Stimulated activated memory B cell treated with anti-CD40 and anti-IgM and Interleukin-4, amounts not matched to agents 10 μg/mL and 1 μg/mL and 100 μg/mL, for 72 hours (primary cell): ENCODE measurements around the gene CALU.

Experiments
- ATAC-seq: fragments of 150-1000 bp; cut with Tn5 transposase; 2 replicates; pipeline ENCODE4 v1.10.0; 2021
- H3K27ac Mint-ChIP-seq: one replicate; pipeline ENCODE4 v1.8.0; 2022; ENCODE audit warnings: mild to moderate bottlenecking, mixed read lengths
- H3K27me3 Mint-ChIP-seq: one replicate; pipeline ENCODE4 v1.8.0; 2022; ENCODE audit warnings: mixed read lengths
- H3K36me3 Mint-ChIP-seq: one replicate; pipeline ENCODE4 v1.8.0; 2022; ENCODE audit warnings: mixed read lengths
- H3K4me1 Mint-ChIP-seq: one replicate; pipeline ENCODE4 v1.8.0; 2022; ENCODE audit warnings: mixed read lengths
- H3K4me3 Mint-ChIP-seq: one replicate; pipeline ENCODE4 v1.8.0; 2022; ENCODE audit warnings: mild to moderate bottlenecking, moderate library complexity, mixed read lengths
- H3K9me3 Mint-ChIP-seq: one replicate; pipeline ENCODE4 v1.8.0; 2022; ENCODE audit warnings: mixed read lengths

The CALU gene

GRCh38 chr7:128781126-128781525, 42.0 kb downstream of the CALU start:
- Mint-ChIP-seq H3K27me3 (no peaks in the 10 kb centered on the region), H3K4me3 (no peak overlapping the region), H3K4me1 (no peaks in the 10 kb centered on the region), H3K27ac (no peak overlapping the region), H3K9me3 (peaks cover 6% of the 10 kb centered on the region), H3K36me3 (peaks cover 6% of the 10 kb centered on the region)
- no peak for ATAC-seq

DNA sequence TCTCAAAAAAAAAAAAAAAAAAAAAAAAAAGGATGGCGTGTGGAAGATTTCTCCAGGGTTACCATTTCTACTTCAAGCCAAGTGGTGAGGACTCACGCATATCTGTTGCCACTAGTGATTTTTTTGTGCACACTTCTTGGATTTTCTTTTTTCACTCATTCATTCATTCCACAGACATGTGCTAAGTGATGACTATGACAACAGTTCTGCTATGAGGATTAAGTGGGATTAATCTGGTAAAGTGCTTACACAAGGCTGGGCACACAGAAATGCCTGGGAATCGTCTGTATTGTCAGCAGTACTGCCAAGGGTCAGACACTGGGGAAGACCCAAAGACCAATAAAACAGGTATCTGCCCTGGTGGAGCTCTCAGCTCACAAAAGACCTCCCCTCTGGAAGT, 42.7 kb downstream of the CALU start:
- Mint-ChIP-seq H3K4me3 (no peak overlapping the region), H3K27me3 (no peaks in the 10 kb centered on the region), H3K9me3 (peaks cover 8% of the 10 kb centered on the region), H3K36me3 (peaks cover 6% of the 10 kb centered on the region), H3K27ac (no peak overlapping the region), H3K4me1 (no peaks in the 10 kb centered on the region)
- ATAC-seq = no peak

GRCh38 chr7:128783143-128783861, 44.1 kb downstream of the CALU start:
- peaks cover 3% of the 10 kb centered on the region for H3K9me3 Mint-ChIP-seq
- ATAC-seq = no peak

GRCh38 chr7:128785738-128786137, 46.6 kb downstream of the CALU start:
- no peak overlapping the region for H3K4me3 Mint-ChIP-seq
- no peaks in the 10 kb centered on the region for H3K27me3 Mint-ChIP-seq
- H3K36me3 Mint-ChIP-seq = no peaks in the 10 kb centered on the region
- no peak overlapping the region for H3K27ac Mint-ChIP-seq
- peaks cover 3% of the 10 kb centered on the region for H3K9me3 Mint-ChIP-seq
- no peak for ATAC-seq
- H3K4me1 Mint-ChIP-seq = peaks cover 6% of the 10 kb centered on the region

More at GRCh38 chr7:128783143-128783861, 44.1 kb downstream of the CALU start:
- no peak overlapping the region for H3K4me3 Mint-ChIP-seq
- no peaks in the 10 kb centered on the region for H3K4me1 Mint-ChIP-seq
- no peaks in the 10 kb centered on the region for H3K36me3 Mint-ChIP-seq
- no peak overlapping the region for H3K27ac Mint-ChIP-seq
- H3K27me3 Mint-ChIP-seq = no peaks in the 10 kb centered on the region

DNA sequence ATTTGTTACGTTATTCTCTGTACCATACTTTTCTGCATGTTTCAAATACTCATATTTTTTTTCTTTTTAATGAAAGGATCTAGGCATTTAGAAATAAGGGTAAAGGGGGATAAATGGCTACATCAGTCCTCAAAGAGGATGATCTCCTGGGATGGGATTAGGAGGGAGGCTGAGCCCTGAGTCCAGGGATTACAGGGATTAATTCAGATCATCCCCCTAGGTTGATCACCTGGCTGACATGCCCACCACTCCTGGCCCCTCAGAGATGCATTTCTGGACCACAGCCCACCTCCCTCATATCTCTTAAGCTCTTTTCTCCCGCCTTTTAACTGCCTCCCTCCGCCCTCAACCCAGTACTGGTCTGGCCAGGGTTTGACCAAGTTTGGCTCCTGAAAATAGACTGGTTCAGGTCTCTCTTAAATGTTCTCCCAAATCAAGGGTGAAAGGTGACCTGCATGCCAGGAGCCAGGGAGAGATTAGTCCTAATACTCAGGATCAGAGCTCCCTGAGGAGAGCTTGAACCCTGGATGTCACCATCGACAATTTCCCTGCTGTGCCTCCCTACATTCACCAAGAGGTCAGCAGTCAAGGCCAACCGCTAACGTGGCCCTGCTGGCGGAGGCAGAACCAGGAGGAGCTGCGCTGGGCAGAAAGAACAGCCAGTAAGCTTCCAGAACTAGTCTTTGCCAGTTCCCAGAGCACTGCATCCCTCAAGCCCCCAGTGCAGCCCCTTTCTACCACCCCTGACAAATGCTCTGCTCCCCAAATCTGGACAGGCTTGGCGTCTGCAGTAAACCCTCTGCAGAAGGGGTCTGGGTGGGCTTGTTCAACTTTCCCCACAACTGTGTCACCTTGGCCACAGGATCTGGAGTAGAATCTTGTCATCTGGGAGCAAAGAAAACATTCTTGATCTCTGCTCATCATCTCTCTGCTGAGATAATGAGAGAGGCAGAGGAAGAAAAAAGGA, 49.6 kb downstream of the CALU start:
- Mint-ChIP-seq H3K4me1 (peaks cover 13% of the 10 kb centered on the region), H3K27me3 (no peaks in the 10 kb centered on the region), H3K9me3 (peaks cover 3% of the 10 kb centered on the region), H3K36me3 (no peaks in the 10 kb centered on the region), H3K27ac (no peak overlapping the region), H3K4me3 (no peak overlapping the region)
- no peak for ATAC-seq

DNA sequence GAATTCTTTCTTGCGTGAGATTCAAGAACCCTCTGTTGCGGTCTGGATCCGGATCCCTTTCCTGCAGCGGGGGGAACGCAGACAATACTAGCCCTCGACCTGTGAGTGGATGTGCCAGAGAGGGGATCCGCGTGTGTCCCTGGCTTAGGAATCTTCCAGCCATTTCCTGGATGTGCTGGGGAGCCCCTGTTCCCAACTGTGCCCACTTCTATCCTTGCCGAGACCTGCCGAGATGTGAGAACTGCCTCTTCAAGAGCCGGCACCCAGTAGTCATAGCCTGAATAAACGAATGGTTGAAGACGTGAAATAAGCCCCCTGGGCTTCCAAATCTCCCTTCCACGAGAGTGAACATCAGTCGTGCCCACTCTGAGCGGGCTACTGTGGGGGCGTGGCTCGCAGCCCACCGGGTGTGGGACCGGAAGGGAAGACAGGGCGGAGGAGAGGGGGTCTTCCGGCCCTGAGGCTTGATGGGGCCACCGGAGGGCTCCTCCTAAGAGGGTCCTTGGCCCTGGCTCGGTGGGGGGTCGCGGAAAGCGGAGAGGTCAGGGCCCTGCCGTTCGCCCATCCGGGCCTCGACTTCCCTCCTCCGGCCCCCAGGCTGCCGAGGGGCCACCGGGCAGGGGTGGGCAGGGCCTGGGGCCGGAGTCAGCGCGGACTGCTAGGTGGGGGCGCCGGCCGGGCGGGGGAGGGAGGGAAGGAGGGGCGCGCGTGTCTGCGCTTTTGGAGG, 51.3 kb downstream of the CALU start:
- Mint-ChIP-seq H3K27me3 (no peaks in the 10 kb centered on the region), H3K4me3 (peak overlapping the region; percentile 80), H3K36me3 (no peaks in the 10 kb centered on the region), H3K27ac (peak overlapping the region; percentile 62), H3K4me1 (peaks cover 13% of the 10 kb centered on the region), H3K9me3 (peaks cover 3% of the 10 kb centered on the region)
- peak; percentile 34 for ATAC-seq

GRCh38 chr7:128791121-128791971, 52.2 kb downstream of the CALU start, which contains the start of gene CCDC136:
CCDC136 (plus strand) TSS chr7:128791968; CDS start chr7:128792412, 444 bp downstream.
- Mint-ChIP-seq H3K4me3 (peak within 1 kb of the TSS; percentile 95), H3K27me3 (no peaks in the 10 kb centered on the region), H3K36me3 (no peaks in the 10 kb centered on the region), H3K4me1 (peaks cover 13% of the 10 kb centered on the region), H3K27ac (peak within 1 kb of the TSS; percentile 78), H3K9me3 (no peaks in the 10 kb centered on the region)
- peak; percentile 88 for ATAC-seq

DNA sequence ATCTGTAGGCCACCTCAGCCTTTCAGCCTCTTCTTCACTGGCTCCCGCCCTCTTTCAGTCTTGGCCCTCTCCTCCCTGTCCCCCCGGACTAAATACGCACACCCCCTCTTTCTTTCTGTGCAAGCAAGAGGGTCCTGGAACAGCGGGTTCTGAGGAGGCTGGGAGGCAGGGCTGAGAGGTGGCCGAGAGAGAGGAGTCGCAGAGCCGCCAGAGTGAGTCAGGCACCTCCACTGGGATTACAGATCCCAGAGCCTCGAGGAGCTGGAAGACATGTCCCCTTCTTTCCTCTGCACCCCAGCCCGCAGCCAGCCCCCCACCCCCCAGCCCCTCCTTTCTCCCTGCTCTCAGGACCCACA, 52.8 kb downstream of the CALU start:
- H3K36me3 Mint-ChIP-seq = no peaks in the 10 kb centered on the region
- no peaks in the 10 kb centered on the region for H3K27me3 Mint-ChIP-seq
- no peaks in the 10 kb centered on the region for H3K9me3 Mint-ChIP-seq
- peak overlapping the region; percentile 95 for H3K4me3 Mint-ChIP-seq
- no peak for ATAC-seq
- peaks cover 13% of the 10 kb centered on the region for H3K4me1 Mint-ChIP-seq
- H3K27ac Mint-ChIP-seq = peak overlapping the region; percentile 78

DNA sequence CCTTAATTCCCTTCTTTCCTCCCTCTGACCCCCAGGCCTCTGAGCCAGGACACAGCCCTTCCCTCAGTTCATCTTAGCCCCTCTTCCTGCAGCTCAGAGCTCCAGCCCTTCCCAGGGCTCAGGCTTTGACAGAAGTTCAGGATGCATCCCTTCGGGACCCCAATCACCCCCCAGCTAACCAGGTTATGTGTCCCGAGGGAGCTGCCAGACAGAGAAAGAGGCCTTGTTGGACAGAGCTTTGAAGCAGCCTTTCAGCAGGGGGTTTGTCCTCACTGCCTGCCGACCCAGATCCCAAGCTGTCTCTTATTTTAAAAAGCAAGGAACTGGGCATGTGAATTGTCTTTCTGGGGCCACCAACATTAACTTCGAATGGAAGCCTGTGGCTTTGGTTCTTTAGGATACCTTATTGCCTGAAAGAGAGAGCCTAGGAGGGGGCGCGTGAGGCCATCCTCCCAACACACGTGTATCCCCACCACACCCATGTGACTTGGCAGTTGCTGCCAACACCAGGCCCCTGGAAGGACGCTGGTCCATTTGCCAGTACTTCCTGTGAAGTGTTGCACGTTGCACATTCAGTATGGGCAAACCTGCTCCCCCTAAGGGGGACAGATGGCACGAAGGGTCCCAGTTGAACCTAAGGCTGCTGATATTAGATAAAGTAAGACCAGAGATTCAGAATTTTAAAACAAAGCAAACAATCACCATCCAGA, 53.5 kb downstream of the CALU start:
- Mint-ChIP-seq H3K4me1 (peaks cover 13% of the 10 kb centered on the region), H3K9me3 (no peaks in the 10 kb centered on the region), H3K27me3 (no peaks in the 10 kb centered on the region), H3K36me3 (no peaks in the 10 kb centered on the region), H3K4me3 (peak overlapping the region; percentile 95), H3K27ac (peak overlapping the region; percentile 78)
- no peak for ATAC-seq

- H3K9me3 Mint-ChIP-seq = no peaks in the 10 kb centered on the region
- peaks cover 13% of the 10 kb centered on the region for H3K4me1 Mint-ChIP-seq
- ATAC-seq = no peak
- H3K27me3 Mint-ChIP-seq = no peaks in the 10 kb centered on the region
- H3K36me3 Mint-ChIP-seq = no peaks in the 10 kb centered on the region
- no peak overlapping the region for H3K27ac Mint-ChIP-seq
- H3K4me3 Mint-ChIP-seq = no peak overlapping the region
Observed at GRCh38 chr7:128793181-128793547, 54.0 kb downstream of the CALU start.

DNA sequence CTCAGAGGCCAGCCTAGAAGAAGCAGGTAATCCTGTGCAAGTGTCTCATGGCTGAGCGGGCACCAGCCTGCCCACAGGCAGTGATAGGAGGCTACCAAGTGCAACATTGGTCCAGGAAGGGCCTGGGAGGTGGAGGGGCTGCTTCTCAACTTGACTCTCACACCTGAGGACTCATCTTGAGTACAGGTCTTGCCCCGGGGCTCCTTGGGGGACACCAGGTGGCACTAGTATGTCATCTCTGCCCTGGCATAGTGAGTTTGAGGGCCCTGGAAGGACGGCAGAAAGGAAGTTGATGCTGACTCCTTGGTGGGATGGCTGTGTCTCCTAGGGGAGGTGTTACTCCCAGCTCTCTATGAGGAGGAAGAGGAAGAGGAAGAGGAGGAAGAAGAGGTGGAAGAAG, 54.9 kb downstream of the CALU start:
- Mint-ChIP-seq H3K36me3 (no peaks in the 10 kb centered on the region), H3K27ac (no peak overlapping the region), H3K27me3 (no peaks in the 10 kb centered on the region), H3K4me1 (peaks cover 13% of the 10 kb centered on the region), H3K4me3 (no peak overlapping the region), H3K9me3 (no peaks in the 10 kb centered on the region)
- no peak for ATAC-seq

DNA sequence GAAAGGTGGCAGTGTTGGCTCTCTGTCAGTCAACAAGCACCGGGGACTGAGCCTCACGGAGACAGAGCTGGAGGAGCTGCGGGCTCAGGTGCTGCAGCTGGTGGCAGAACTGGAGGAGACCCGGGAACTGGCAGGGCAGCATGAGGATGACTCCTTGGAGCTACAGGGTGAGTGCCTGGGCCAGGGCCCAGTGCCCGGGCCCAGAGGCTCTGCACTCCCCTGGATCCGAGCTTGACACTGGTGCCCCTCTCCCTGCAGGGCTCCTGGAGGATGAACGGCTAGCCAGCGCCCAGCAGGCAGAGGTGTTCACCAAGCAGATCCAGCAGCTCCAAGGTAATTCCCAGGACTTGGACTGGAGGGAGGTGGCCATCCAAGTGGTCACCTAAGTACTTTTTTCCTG, 55.3 kb downstream of the CALU start:
- Mint-ChIP-seq H3K27ac (no peak overlapping the region), H3K4me3 (no peak overlapping the region), H3K9me3 (no peaks in the 10 kb centered on the region), H3K36me3 (no peaks in the 10 kb centered on the region), H3K27me3 (no peaks in the 10 kb centered on the region), H3K4me1 (peaks cover 13% of the 10 kb centered on the region)
- ATAC-seq = no peak

DNA sequence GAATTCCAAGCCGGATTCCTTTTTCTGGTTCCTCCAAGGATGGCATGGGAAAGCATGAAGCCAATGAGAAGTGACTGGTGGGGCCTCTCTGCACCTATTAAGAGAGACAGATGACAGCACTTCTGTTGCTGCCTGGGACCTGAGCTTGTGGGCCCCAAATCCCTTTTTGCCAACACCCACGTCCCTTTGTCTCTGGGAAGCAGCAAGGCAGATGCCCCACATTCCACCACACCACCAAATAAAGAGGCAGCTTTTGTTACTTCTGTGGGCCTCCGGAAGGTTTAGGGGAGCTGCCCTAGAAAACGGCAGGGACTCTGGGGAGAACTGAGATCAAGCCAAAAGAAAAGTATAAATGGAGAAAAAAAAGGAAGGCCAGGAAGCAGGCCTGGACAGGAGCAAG, 56.0 kb downstream of the CALU start:
- Mint-ChIP-seq H3K27me3 (no peaks in the 10 kb centered on the region), H3K36me3 (no peaks in the 10 kb centered on the region), H3K9me3 (no peaks in the 10 kb centered on the region), H3K4me3 (no peak overlapping the region), H3K4me1 (peaks cover 12% of the 10 kb centered on the region), H3K27ac (no peak overlapping the region)
- ATAC-seq = no peak

- H3K27ac Mint-ChIP-seq = no peak overlapping the region
- no peak overlapping the region for H3K4me3 Mint-ChIP-seq
- peaks cover 6% of the 10 kb centered on the region for H3K4me1 Mint-ChIP-seq
- ATAC-seq = no peak
- H3K36me3 Mint-ChIP-seq = peaks cover 4% of the 10 kb centered on the region
- no peaks in the 10 kb centered on the region for H3K27me3 Mint-ChIP-seq
- H3K9me3 Mint-ChIP-seq = no peaks in the 10 kb centered on the region
Observed at GRCh38 chr7:128796327-128796726, 57.2 kb downstream of the CALU start.
